Loucy (cell line): ENCODE results near the gene PPP3CA.

ENCODE experiments used
- CTCF ChIP-seq: fragments of 200-600 bp; sonication (generic); conservative IDR thresholded peaks from 2 replicates; pipeline ENCODE4 v1.5.1; 2014; ENCODE audit warnings: mild to moderate bottlenecking, antibody characterized with exemption, low read length
- EZH2phosphoT487 ChIP-seq: fragments of 200-600 bp; IDR thresholded peaks from 2 replicates; pipeline ENCODE4 v1.6.1; 2018; ENCODE audit warnings: antibody characterized with exemption, mild to moderate bottlenecking, moderate library complexity, borderline replicate concordance

- TF ChIP-seq CTCF: no peak
- no peak for TF ChIP-seq EZH2phosphoT487
These were observed 9.6 kb upstream of the PPP3CA start for GRCh38 chr4:101356928-101357327.
